SKM-1 (cell line): ENCODE measurements around the gene PFKFB2.
A peak's percentile ranks its signal among the peaks of the same experiment; 100 is the strongest.

ENCODE experiments used
- DNase-seq: peaks from one replicate; lab custom pipeline; 2025; ENCODE audit not compliant: unreplicated experiment; lab: John Stamatoyannopoulos, UW

Gene PFKFB2

GRCh38 chr1:207052911-207053769 lies at the start of gene PFKFB2:
PFKFB2 (plus strand) TSS chr1:207053275; CDS start chr1:207054718, 1,443 bp downstream.
- DNase-seq, result peak; percentile 95

GRCh38 chr1:207004931-207005830 lies 47.9 kb upstream of the PFKFB2 start:
- peak; percentile 62 for DNase-seq

- no peak for DNase-seq
These were observed 47.0 kb upstream of the PFKFB2 start for GRCh38 chr1:207006083-207006482.

- DNase-seq, result no peak
These were observed 46.2 kb upstream of the PFKFB2 start for GRCh38 chr1:207006914-207007313.

GRCh38 chr1:207007352-207008033 lies 45.6 kb upstream of the PFKFB2 start:
- no peak for DNase-seq

- DNase-seq, result no peak
These were observed 43.8 kb upstream of the PFKFB2 start for GRCh38 chr1:207009182-207009850.

- DNase-seq, result no peak
These were observed 43.1 kb upstream of the PFKFB2 start for GRCh38 chr1:207009945-207010344.

- DNase-seq, result no peak
These were observed 42.3 kb upstream of the PFKFB2 start for GRCh38 chr1:207010726-207011125.

- no peak for DNase-seq
These were observed 39.6 kb upstream of the PFKFB2 start for GRCh38 chr1:207013321-207014085.

- DNase-seq, result no peak
These were observed 38.3 kb upstream of the PFKFB2 start for GRCh38 chr1:207014728-207015127.

GRCh38 chr1:207015791-207016190 lies 37.3 kb upstream of the PFKFB2 start:
- no peak for DNase-seq

- DNase-seq, result no peak
These were observed 35.2 kb upstream of the PFKFB2 start for GRCh38 chr1:207017615-207018559.

- DNase-seq, result no peak
These were observed 34.4 kb upstream of the PFKFB2 start for GRCh38 chr1:207018707-207019106.

GRCh38 chr1:207019161-207019560 lies 33.9 kb upstream of the PFKFB2 start:
- DNase-seq, result no peak

- no peak for DNase-seq
These were observed 33.4 kb upstream of the PFKFB2 start for GRCh38 chr1:207019661-207020060.

- no peak for DNase-seq
These were observed 32.9 kb upstream of the PFKFB2 start for GRCh38 chr1:207020065-207020708.

- no peak for DNase-seq
These were observed 32.4 kb upstream of the PFKFB2 start for GRCh38 chr1:207020709-207021107.

- DNase-seq, result no peak
These were observed 31.8 kb upstream of the PFKFB2 start for GRCh38 chr1:207021139-207021861.
